Spleen (tissue), 11 donors: ENCODE measurements around the gene CASP14. TPM values are rescaled to one million over a fixed set of nuclear protein-coding genes. Genes with fewer than 3 reads are reported as not detected.

Source experiments
- DNase-seq: peaks from one replicate; pipeline ENCODE4 v3.0.0-alpha.2; 2020
- H3K27ac ChIP-seq, 8 donors: fragments of 200-600 bp; sonication (generic) in 7 of 8; 1 replicate in 4 of 8; 2 replicates in 4 of 8; pipeline versions ENCODE4 v1.5.0 to v1.8.0; 2016 to 2021; ENCODE audit warnings: inconsistent platforms in 4 of 8, mild to moderate bottlenecking in 4 of 8, moderate library complexity in 1 of 8
- H3K27me3 ChIP-seq, 7 donors: fragments of 200-600 bp; sonication (generic) in 6 of 7; replicated peaks in 1 of 7; 1 replicate in 4 of 7; 2 replicates in 3 of 7; pipeline versions ENCODE4 v1.5.0 to v1.8.0; 2016 to 2021; ENCODE audit warnings: inconsistent platforms in 3 of 7, mild to moderate bottlenecking in 1 of 7
- H3K36me3 ChIP-seq, 6 donors: fragments of 200-600 bp; sonication (generic) in 5 of 6; 1 replicate in 4 of 6; 2 replicates in 2 of 6; pipeline versions ENCODE4 v1.5.0 to v1.8.0; 2016 to 2021; ENCODE audit warnings: inconsistent platforms in 2 of 6
- H3K4me1 ChIP-seq, 6 donors: fragments of 200-600 bp; sonication (generic) in 5 of 6; 1 replicate in 3 of 6; 2 replicates in 3 of 6; pipeline versions ENCODE4 v1.5.0 to v1.8.0; 2016 to 2021; ENCODE audit warnings: inconsistent platforms in 3 of 6
- H3K4me3 ChIP-seq, 8 donors: fragments of 200-600 bp; sonication (generic) in 7 of 8; 1 replicate in 4 of 8; 2 replicates in 4 of 8; pipeline versions ENCODE4 v1.5.0 to v1.8.0; 2016 to 2021; ENCODE audit warnings: inconsistent platforms in 4 of 8, mild to moderate bottlenecking in 4 of 8, moderate library complexity in 2 of 8
- H3K9me3 ChIP-seq, 8 donors: fragments of 200-600 bp; sonication (generic) in 7 of 8; 1 replicate in 4 of 8; 2 replicates in 4 of 8; pipeline versions ENCODE4 v1.5.0 to v1.8.0; 2016 to 2021; ENCODE audit warnings: inconsistent platforms in 4 of 8
- CTCF ChIP-seq, 11 experiments: fragments of 200-600 bp in 7 of 11; fragments of 450-650 bp in 4 of 11; sonication (generic) in 4 of 11; IDR thresholded peaks in 8 of 11; conservative IDR thresholded peaks in 3 of 11; 1 replicate in 7 of 11; 2 replicates in 4 of 11; pipeline versions ENCODE4 v1.4.0 to v1.8.0; 2016 to 2021; ENCODE audit warnings: antibody characterized with exemption in 11 of 11, inconsistent platforms in 4 of 11, mild to moderate bottlenecking in 1 of 11
- POLR2A ChIP-seq, 3 donors: fragments of 450-650 bp; IDR thresholded peaks; one replicate each; pipeline ENCODE4 v1.5.1; 2017; ENCODE audit warnings: antibody characterized with exemption in 3 of 3, mild to moderate bottlenecking in 1 of 3
- POLR2AphosphoS5 ChIP-seq, 3 donors: sonication (generic); formaldehyde crosslinking; IDR thresholded peaks; one replicate each; pipeline ENCODE4 v1.5.1; 2017; ENCODE audit warnings: antibody characterized with exemption in 3 of 3
- WGBS, 5 donors: extraction: QIAGEN DNeasy Blood & Tissue Kit in 3 of 5; methylation state at CpG; one replicate each; pipeline versions ENCODE4 v1.1.5 to v1.1.7; 2013 to 2018; 5-methylcytosine and 5-hydroxymethylcytosine counted together
- intact Hi-C: fragments of 100-400 bp; cut with DNase I; formaldehyde crosslinking; loops from one replicate; pipeline ENCODE4 v1.15.0; 2023; ENCODE audit warnings: low total_unique reads
- polyA plus RNA-seq, 3 donors: library from polyadenylated mRNA; stranded (reverse); fragments of 200-250 nt; gene quantifications; one replicate each; pipeline ENCODE4 v1.2.1, GENCODE V29; 2013
- total RNA-seq, 7 donors: library from RNA; depleted of rRNA in 3 of 7; stranded (reverse); fragments of >200 nt in 3 of 7; fragmentation: NEBNext Ultra II Directional in 4 of 7; extraction: Animal tissue kit (Norgen Biotek cat#: 25700) in 4 of 7; gene quantifications; one replicate each; pipeline versions ENCODE4 v1.1.0 to v1.2.1, GENCODE V29; 2016 to 2021
- donor health status: healthy with polysubstance abuse.
- donor health status: DM: no; HTN: no; CAD: no; lungs with moderate emphysema.
- donor health status: DM: no; HTN: no; CAD: no.
- donor health status: Bipolar disorder and iron deficiency.
- donor health status: healthy.
- donor health status: DM: no; HTN: no; CAD: no.
- donor health status: DM: yes; HTN: yes; CAD: no.

Gene CASP14
- total and polyA plus RNA-seq, 10 donors: not detected

DNA sequence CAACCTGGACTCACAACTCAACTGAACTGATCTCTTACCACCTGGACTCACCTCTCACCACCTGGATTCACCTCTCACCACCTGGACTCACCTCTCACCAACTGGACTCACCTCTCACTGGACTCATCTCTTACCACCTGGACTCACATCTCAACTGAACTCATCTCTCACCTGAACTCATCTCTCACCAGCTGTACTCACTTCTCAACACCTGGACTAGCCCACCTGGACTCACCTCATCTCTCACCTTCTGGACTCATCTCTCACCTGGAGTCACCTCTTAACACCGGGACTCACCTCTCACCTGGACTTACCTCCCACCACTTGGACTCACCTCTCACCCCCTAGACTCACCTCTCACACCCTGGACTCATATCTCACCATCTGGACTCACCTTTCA, 7.3 kb upstream of the CASP14 start:
- H3K9me3 ChIP-seq: no peaks in the 10 kb centered on the region
- peaks cover 0 to 61% (median 5%) of the 10 kb centered on the region in 7 donors for H3K27me3 ChIP-seq
- 71 to 88% (median 81%) methylated on average over 1 of the region's 1 CpG for WGBS, 5 donors
- intact Hi-C loops: no loop called here
- no peak overlapping the region for H3K27ac ChIP-seq
- no peak for TF ChIP-seq CTCF (IDR thresholded peaks at IDR 0.05 in 8 of 11, conservative IDR thresholded peaks at IDR 0.05 in 3 of 11)
- TF ChIP-seq POLR2A (IDR thresholded peaks at IDR 0.05): no peak
- no peak for TF ChIP-seq POLR2AphosphoS5 (IDR thresholded peaks at IDR 0.05)
- no peaks in the 10 kb centered on the region for H3K36me3 ChIP-seq
- no peak overlapping the region for H3K4me3 ChIP-seq
- no peak for DNase-seq
- H3K4me1 ChIP-seq: no peaks in the 10 kb centered on the region

- Histone ChIP-seq H3K4me3 (no peak overlapping the region), H3K9me3 (no peaks in the 10 kb centered on the region), H3K36me3 (no peaks in the 10 kb centered on the region), H3K4me1 (no peaks in the 10 kb centered on the region), H3K27me3 (peaks cover 0 to 66% (median 5%) of the 10 kb centered on the region in 7 donors), H3K27ac (no peak overlapping the region)
- TF ChIP-seq POLR2AphosphoS5 (IDR thresholded peaks at IDR 0.05): no peak
- TF ChIP-seq POLR2A (IDR thresholded peaks at IDR 0.05): no peak
- no peak for TF ChIP-seq CTCF (IDR thresholded peaks at IDR 0.05 in 8 of 11, conservative IDR thresholded peaks at IDR 0.05 in 3 of 11)
- intact Hi-C loops: no loop called here
- DNase-seq: no peak
- 87 to 96% (median 88%) methylated on average over 2 of the region's 2 CpGs for WGBS, 5 donors
These were observed 6.5 kb upstream of the CASP14 start for GRCh38 chr19:15042826-15043225.

DNA sequence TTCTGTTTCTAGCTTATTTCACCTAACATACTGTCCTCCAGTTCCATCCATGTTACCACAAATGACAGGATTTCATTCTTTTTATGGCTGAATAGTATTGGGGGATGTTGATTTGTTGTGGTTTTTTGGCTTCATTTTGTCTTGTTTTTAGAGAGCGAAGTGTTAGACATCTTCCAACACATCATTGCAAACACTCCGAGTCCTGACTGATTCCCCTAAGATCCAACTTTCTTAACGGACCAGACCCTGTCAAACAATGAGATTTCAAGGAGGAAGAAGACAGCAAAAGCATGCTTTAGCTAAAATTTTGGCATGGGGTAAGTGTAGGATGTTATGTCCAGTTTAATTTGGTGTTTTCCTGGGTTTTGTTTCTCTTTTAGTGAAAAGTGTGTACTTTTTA, 3.8 kb upstream of the CASP14 start:
- intact Hi-C loops: no loop called here
- Histone ChIP-seq H3K9me3 (no peaks in the 10 kb centered on the region), H3K27me3 (peaks cover 0 to 70% (median 5%) of the 10 kb centered on the region in 7 donors), H3K27ac (no peak overlapping the region), H3K4me3 (no peak overlapping the region), H3K36me3 (no peaks in the 10 kb centered on the region), H3K4me1 (no peaks in the 10 kb centered on the region)
- WGBS, 5 donors: 56 to 87% (median 77%) methylated on average over 3 of the region's 3 CpGs
- no peak for DNase-seq
- TF ChIP-seq CTCF (IDR thresholded peaks at IDR 0.05 in 8 of 11, conservative IDR thresholded peaks at IDR 0.05 in 3 of 11): no peak

GRCh38 chr19:15047680-15048079, 1.6 kb upstream of the CASP14 start:
- TF ChIP-seq POLR2AphosphoS5 (IDR thresholded peaks at IDR 0.05): no peak
- TF ChIP-seq POLR2A (IDR thresholded peaks at IDR 0.05): no peak
- TF ChIP-seq CTCF (IDR thresholded peaks at IDR 0.05 in 8 of 11, conservative IDR thresholded peaks at IDR 0.05 in 3 of 11): no peak
- no peak overlapping the region for H3K27ac ChIP-seq
- no peak for DNase-seq
- WGBS, 5 donors: 52 to 87% (median 60%) methylated on average over 11 of the region's 11 CpGs
- intact Hi-C loops: no loop called here
- no peaks in the 10 kb centered on the region for H3K36me3 ChIP-seq
- no peak overlapping the region for H3K4me3 ChIP-seq
- peaks cover 0 to 2% (median 0%) of the 10 kb centered on the region in 8 donors for H3K9me3 ChIP-seq
- no peaks in the 10 kb centered on the region for H3K4me1 ChIP-seq
- H3K27me3 ChIP-seq: peaks cover 0 to 66% (median 5%) of the 10 kb centered on the region in 7 donors
